Activated CD4-positive, alpha-beta T cell treated with anti-CD3 and anti-CD28 coated beads for 48 hours (primary cell): ENCODE data around the gene CPED1.
"Not testable (repeated sequence)": the region's sequence is repeated elsewhere in the genome, so short reads cannot be mapped to it uniquely, and the experiment has no call there.

ENCODE experiments used
- DNase-seq: peaks from one replicate; pipeline ENCODE4 v3.0.0-alpha.2; 2020

CPED1 gene

DNA sequence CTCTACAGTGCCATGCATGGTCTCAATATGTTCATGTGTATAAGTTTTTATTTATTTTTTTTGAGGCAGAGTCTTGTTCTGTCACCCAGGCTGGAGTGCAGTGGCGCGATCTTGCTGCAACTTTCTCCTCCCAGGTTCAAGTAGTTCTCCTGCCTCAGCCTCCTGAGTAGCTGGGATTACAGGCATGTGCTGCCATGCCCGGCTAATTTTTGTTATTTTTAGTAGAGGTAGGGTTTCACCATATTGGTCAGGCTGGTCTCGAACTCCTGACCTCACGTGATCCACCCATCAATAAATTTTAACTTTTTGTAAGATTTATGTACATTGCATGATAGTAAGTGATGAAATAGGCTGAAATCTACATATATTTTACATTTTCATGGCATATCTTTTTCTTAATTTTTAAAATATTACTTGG is 86.9 kb downstream of the CPED1 start:
- DNase-seq: not testable (repeated sequence)

DNA sequence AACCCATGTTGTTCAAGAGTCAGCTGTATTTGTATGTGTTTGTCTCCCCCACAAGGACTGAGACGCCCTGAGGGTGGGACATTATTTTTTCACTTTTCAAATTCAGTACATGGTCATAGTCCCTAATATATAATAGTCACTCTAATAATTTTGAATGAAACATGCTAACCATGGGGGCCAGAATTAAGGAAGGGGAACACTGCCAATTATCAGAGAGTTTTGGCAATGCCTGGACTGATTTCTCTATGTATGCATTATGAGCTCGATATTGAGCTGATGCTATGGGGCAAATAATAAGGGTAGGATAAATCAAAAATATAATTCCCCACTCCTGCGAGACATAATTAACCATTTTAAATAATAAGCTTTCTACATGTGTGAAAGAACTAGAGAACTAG is 87.4 kb downstream of the CPED1 start:
- no peak for DNase-seq

DNA sequence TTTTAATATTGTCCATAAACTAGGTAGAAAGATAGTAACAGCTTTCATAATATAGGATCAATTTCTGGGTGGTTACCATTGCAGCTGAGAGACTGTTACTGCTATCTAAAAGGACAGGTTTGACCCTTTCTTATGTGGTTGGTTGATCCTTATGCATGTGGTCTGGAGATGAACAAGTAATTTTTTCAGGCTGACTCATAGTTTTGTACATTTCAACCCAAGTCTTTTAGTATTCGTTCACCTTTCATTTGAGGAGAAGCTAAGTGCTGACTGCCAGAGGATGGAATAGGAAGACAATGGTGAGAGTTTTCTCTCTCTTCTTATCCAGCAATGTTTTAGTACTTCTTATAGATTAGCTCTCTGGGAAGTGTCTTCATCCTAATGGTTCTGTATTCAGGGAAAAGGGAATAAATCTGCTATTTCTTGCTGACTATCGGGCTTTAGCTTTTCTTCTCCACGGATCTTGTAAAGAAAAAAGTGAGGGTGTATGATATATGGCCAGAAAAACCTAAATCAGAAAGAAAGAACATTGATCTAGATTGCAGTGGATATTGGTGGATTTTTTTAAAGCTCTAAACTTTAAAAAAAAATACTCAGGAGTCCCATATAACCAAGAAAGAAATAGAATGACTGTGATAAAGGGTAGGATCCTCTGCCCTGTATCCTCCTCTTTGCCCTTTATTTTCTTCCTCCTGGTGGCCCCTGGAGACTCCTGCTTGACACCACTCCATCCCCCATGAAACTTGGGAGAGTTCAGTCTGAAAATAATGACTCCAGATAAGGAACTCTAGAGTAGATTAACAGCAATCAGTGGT is 88.0 kb downstream of the CPED1 start:
- no peak for DNase-seq

DNA sequence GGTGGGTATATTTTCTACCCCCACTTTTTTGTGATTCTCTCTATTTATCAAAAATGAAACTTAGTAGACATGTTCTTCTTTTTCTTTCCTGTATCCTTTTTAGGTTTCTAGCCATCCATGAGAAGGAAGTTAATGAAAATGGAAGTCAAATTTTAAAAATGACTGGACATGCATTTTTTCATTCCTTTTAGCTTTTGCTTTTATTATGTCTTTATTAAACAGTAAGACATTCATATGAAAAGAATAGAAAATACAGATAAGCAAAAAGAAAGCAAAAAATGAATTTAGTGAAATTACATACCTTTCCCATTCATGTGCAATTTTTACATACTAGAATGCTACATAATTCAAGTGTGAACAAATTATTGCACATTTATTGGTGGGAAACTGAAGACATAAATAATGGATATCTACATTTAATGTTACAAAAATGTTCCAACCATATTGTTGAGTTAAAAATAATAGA is 88.7 kb downstream of the CPED1 start:
- DNase-seq: no peak

DNA sequence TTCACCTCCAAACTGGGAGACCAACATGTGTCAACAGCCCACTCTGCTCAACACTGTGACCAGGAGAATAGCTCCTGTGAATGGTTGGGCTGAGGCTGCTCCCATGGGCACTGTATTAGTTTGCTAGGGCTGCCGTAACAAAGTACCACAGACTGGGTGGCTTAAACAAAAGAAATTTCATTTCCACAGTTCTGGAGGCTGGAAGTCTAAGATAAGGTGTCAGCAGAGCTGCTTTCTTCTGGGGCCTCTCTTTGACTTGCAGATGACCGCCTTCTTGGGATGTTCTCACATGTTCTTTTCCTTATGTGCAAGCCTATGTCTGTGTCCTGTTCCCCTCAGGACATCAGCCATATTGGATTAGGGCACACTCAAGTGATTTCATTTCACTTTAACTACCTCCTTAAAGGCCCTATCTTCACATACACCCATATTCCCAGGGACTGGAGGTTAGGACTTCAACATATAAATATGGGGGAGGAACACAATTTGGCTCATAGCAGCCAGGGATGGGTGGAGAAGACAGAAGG is 90.3 kb downstream of the CPED1 start:
- DNase-seq: no peak

DNA sequence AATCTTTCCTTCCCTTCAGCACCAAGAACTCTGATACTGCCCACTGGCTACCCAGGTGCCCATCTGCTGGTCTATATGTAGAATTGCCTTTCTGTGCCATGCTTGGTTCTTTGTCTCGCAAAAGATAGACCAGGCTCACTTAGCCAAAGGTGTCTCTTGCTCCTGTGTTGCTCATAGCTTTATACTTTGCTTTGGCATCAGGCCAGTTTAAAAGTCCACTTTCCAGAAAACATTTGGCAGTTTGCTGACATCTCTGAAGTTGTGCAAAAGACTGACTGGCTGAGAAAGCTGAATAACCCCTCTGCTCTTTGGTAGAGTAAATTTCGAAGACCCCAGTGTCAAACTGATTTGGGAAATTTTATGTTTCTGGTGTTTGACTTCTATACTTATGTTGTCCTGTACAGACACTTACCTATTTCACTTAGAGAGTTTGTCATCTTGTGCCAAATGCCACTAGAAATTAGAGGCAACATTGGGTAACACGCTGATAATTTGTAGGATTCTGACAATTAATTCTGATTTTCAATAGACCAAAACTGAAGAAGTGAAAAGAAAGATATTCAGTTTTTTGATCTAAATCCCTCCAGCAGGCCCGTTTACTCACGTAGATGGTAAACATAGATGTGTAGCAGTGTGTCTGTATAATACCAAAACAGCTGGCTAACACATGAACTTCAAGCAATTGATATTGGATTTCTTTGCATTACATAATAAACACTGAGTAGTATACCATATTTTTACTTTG is 91.1 kb downstream of the CPED1 start:
- DNase-seq: no peak

DNA sequence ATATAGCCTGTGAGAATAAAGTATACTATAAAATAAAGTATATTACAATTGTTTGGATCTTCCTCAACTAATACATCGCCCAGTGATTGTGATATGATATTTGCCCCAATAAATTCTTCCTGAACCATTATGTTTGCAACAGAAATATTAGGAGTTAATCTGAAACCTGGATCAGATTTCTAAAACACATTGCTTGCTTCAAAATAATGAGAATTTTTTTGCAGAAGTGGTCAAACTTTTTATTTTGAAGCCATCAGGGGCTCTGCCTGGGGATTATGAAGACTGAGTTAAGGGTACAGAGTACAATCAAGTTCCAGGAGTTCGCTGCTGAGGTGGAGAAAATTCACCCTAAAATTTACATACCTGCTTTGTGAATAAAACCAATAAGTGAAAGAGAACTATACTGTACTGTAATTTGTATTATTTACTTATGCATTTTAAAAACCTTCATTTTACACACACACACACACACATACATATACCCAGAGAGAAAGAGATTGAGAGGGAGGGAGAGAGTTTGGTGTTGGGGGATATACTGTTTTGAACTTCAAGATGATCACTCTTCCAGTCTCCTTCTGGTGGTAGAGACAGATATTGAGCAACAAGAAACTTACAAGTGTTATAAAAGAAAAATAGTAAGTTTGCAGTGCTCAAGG is 91.9 kb downstream of the CPED1 start:
- DNase-seq: no peak

DNA sequence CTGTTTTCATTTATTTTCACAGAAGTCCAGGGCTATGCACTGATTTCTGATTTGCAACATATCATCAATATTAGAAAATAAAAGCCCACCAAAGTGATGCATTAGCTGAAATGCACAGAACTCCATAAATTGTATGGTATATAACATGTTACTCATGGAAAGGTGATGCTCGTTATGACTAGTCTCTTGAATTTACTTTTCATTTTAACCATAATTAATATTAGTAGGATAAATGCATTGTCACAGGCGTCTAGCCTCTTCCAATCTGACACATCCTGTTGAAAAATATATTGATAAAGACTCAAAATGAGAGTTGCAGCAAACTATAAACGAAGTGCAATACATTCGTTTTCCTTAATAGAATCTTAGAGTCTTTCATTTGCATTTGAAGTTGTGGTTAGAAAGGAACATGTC is 92.4 kb downstream of the CPED1 start:
- no peak for DNase-seq

DNA sequence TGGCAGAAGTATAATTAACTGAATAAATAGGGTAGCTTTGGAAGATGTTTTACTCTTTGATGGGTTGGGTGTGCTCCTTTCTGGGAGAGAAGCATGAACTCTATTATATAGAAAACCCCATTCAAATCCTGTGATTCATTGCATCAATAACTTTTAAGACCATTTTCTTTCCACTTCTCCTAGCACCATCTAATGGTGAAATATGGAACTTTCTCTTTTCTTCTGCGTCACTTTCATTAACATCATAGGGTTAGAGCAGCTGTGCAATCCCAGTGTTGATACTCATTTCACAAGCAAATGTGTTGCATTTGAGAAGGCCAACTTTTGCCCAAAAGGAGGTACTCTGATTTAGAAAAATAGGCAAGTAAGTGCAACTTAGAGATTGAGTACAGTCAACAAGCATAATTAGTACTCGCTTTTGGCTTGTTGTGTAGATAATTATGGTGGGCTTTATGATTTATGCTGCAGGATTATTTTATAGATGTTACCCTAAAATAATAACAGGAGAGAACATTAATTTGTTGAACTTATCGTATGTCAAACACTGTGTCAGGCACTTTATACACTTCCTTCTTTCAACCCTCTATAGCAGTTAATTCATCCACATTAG is 92.9 kb downstream of the CPED1 start:
- no peak for DNase-seq

DNA sequence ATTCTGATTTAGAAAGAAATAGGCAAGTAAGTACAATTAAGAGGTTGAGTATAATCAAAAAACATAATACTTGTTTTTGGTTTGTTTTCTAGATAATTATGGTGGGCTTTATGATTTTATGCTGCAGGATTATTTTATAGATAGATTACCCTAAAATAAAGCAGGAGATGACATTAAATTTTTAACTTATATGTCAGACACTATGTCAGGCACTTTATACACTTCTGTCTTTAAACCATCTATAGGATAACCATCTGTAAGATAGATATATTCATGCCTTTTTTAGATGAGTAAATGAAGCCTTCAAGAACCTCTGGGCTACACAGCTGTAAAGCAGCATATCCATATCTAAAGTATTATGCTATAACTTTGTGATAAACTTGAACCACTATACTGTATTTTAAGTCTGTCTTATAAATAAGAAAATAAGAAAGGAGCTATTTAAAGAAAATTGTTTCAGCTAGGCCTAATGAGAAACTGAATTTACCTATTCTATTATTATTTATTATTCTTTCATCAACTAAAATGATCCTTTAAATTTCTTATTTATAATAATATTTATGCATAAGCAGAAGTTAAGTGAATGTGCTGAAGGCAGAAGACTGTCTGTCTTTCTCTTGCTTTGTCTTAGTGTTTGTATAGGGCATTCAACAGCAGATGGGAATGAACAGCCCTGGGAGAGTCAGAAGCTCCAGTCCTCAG is 94.0 kb downstream of the CPED1 start:
- no peak for DNase-seq

DNA sequence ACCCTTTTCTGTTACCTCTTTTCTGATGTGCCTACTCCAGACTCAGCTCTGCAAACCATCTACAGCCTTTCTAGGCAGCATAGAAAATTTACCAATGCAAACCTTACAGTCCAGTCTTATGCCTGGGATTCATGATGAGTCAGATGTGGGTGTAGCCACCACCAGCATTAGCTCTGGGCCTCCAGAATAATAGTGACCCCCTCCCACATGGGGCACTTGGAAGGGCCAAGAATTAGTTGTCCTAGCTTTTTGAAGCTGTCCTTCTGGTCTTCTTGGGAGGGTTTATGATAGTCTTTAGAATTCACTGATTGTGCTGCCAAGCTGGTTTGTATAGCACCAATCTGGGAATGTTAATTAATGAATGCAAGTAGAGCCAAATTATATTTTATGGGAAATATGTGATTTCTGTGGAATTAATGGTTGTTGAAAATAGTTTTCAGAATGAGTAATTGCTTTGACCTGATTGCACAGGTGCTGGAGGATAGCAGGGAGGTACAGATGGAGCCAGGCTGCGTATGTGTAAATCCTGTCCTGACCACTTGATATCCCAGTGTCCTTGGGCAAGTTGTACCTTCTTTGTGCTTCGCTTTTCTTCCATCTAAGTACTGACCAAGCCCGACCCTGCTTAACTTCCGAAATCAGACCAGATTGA is 94.8 kb downstream of the CPED1 start:
- DNase-seq: no peak

DNA sequence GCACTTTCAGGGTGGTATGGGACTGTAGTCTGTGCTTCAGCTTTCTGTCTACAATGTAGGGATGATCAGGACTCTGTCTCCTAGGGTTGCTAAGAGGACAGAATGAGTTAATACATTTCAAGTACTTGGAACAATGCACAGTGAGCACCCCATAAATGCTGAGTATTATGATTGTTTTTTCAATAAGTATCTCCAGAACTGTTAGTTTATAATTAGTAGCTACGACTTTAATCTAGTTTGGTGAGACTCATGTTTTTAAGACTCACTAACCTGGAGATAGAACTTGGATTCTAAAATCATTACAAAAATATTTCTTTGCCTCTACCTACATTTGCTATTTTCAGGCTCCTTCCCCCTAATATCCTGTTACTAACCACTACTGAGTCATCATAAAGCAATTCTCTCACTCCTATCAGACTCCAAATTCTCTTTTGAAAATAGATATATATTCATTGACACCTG is 95.3 kb downstream of the CPED1 start:
- no peak for DNase-seq

DNA sequence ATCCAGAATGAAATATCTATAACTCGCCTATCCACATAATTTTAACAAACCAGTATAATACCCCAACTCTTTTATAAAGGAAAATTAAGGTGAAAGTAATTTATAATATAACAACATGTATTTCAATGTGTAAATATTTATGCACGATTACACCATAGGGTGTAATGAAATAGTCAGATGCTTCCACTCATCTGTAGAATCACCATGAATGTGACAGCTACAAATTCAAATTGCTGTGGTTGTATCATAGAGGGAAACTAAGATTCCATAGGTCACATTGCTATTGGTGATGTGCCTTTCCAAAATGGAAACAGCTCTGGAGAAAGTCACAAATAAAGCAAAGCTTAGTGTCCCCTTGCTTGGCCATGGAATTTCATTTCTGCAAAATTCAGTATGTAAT is 95.7 kb downstream of the CPED1 start:
- no peak for DNase-seq

DNA sequence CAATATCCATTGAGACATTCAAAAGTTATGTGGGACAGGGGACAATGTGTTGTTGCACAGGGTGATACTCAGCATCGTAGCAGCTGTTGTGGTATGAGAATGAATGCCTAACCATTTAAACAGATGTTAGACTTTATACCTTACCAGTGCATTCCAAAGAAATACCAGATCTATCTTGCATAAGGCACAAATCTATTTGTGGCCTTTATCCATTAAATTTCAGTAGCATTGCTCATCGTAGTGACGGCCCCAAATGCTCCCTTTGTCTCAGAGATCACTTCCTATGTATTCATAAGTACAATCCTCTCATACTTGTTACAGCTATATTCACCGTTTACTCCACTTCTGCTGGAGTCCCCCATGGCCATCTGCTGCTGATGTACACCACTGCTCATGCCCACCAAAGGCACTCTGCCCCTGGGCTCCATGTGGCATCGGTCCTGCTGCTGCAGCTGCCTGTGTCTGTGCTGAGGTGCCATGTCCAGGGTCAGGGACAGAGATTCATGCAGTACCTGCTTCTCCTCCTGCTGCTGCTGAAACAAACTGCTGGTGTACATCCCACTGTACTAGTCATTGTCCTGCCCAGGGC is 96.3 kb downstream of the CPED1 start:
- no peak for DNase-seq

DNA sequence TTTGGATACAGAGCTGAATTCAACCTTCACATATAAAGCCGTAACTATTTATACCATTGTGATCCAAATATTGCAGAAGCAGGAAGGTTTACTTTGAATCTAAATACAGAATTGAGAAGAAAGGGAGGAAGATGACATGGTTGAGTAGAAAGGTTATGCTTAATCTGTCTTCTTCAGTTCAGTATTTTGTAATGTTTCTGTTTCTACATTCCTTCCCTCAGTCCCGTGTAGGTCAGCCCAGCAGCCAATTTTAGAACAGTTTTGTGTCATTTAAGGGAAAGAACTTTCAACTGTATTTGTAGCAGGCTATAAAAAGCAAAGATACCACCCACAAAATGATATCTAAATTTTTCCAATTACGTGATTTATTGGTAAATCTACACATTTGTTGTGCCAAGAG is 97.4 kb downstream of the CPED1 start:
- DNase-seq: no peak

DNA sequence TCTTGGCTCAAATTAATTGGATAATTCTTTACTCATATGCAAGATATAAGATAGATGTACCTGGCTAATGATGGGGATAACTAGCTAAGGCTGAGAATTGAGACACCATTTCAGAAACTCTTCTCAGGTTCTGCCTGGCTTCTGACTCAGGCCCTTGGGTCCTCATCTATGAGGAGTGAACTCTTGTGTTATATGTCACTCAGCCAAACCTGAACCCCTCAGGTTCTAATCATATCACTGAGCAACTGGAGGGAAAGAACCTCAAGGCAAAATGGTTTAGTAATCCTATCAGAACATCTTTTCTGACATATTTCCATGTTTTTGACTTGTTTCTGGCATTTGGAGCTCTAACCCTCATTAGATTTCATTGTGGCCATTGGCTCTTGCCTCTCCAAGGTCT is 100.4 kb downstream of the CPED1 start:
- no peak for DNase-seq

DNA sequence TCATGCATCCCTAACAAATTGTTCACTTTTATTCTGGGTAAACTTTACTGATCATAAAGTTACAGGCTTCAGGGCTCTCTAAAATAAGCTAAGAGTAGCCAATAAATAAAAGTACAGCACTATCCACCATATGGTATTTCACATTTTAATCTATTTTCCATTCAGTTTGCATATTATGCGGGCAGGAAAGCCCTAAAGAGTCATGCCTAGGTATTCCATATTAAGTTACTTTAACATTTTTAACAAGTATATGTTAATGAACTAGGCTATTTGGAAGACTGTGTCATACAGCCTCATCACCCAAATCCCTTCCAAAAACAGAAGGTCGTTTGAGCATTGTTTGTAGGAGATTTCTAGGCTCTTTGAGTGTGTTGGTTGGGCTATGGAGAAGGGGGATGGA is 106.3 kb downstream of the CPED1 start:
- no peak for DNase-seq

DNA sequence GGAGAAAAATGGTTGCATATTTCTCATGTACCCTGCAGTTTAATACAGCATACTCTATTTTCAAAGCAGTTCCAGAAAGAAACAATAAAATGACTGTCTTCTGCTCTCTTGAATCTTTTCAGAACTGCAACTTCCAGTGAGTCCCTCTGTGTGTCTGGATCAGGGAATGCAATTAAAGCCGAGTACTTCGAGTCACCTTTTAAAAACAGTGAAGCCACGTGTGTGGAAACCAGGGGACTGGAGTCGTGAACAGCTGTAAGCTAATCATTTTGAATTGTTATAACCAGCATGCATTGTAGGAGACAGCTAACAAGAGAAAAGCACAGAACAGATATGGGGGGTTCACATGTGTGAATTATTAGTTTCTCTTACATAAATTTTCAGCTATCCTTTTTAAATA is 109.1 kb downstream of the CPED1 start:
- no peak for DNase-seq

DNA sequence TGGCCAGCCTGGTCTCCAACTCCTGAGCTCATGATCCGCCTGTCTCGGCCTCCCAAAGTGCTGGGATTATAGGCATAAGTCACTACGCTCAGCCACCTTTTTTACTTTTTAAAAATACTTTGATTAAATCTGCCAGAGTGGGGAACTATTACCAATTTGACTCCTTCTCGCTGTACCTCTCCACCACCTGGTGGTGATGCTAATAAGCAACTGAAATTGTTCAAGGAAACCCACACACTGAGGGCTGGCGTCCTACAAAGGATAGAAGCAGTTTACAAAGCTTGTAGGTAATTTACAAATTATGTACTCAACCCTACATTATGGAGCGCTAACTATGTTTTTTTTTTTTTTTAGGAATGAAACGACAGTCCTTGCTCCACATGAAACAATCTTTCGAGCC is 111.1 kb downstream of the CPED1 start:
- no peak for DNase-seq

DNA sequence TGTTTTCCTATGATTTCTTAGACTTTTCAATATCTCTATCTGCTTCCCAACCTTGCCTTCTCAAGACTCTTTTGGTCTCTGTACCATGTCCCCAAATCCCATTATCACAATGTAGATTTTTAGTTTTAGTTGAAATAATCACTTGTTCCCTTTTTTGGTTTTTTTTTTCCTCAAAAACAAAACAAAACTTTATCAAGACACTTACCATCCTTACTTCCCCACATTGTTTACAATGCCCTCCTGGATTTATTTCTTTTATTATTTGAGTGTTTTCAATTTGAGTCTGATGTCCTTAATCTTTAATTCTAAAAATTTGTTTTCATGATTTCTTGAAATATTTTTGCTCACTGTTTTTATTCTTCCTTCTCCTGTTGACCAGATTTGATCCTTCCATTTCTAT is 112.6 kb downstream of the CPED1 start:
- DNase-seq: no peak

DNA sequence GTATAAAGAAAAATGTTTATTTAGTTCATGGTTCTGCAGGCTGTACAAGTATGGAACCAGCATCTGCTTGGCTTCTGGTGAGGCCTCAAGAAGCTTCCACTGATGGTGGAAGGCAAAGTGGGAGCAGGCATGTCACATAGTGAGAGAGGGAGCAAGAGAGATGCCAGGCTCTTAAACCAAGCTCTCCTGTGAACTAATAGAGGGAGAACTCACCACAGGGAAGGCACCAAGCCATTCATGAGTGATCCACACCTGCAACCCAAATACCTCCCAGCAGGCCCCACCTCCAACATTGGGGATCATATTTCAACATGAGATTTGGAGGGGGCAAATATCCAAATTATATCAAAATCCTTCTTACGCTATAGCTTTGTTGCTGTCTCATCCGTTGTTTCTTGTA is 113.1 kb downstream of the CPED1 start:
- no peak for DNase-seq
